Stimulated activated CD4-positive, alpha-beta T cell treated with anti-CD3 and anti-CD28 coated beads, Interleukin-4, amount 100 ng/mL, for 4 hours (primary cell): ENCODE results near the gene FRMD5.
"Not testable (repeated sequence)": the region's sequence is repeated elsewhere in the genome, so short reads cannot be mapped to it uniquely, and the experiment has no call there.

ENCODE experiments used
- DNase-seq, 2 experiments: peaks; one replicate each; pipeline ENCODE4 v3.0.0-alpha.2; 2020

Gene FRMD5

GRCh38 chr15:43881245-43881644 is 313.8 kb downstream of the FRMD5 start:
- DNase-seq: no peak

GRCh38 chr15:43880406-43881194 is 314.5 kb downstream of the FRMD5 start:
- no peak for DNase-seq

GRCh38 chr15:43879386-43880355 is 315.4 kb downstream of the FRMD5 start:
- DNase-seq: no peak

DNA sequence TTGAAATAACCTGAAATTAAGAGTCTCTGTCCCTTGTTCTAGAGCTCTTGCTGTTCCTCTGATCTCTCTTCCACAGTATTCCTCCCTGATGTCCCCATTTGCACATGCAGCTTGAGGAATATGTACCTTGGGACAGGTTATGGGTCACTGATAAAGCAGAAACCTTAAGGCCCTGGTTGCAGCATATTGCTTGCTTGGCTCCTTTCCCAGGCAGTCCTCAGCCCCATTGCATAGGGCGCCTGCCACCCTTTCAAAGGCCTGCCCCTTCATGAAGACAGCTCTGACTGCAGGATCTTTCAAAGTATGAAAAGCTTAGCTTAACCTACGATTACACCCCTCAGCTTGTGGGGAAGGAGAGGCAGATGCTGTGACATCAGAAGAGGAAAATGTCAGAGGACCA is 316.6 kb downstream of the FRMD5 start:
- DNase-seq: no peak

GRCh38 chr15:43877371-43877770 is 317.7 kb downstream of the FRMD5 start:
- DNase-seq: no peak

GRCh38 chr15:43876872-43877271 is 318.2 kb downstream of the FRMD5 start:
- no peak for DNase-seq

DNA sequence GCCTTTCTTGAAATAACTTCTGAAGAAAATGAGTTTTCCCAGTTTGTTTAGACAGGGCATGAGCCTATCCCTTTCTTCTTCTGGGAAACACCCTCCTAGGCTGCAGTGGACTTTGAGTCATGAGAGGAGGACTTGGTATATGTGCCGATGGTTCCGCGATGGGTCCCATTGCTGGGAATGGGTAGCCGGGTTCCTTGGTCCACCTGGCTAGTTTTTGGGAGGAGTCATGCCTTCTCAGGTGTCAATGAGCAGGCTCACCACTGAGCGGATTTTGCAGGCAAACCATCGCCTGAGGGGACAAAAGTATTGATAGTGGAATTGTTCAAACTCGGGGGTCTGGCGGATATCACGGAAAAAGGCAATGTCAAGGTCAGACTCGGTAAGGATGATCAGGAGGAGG is 321.4 kb downstream of the FRMD5 start:
- DNase-seq: no peak

DNA sequence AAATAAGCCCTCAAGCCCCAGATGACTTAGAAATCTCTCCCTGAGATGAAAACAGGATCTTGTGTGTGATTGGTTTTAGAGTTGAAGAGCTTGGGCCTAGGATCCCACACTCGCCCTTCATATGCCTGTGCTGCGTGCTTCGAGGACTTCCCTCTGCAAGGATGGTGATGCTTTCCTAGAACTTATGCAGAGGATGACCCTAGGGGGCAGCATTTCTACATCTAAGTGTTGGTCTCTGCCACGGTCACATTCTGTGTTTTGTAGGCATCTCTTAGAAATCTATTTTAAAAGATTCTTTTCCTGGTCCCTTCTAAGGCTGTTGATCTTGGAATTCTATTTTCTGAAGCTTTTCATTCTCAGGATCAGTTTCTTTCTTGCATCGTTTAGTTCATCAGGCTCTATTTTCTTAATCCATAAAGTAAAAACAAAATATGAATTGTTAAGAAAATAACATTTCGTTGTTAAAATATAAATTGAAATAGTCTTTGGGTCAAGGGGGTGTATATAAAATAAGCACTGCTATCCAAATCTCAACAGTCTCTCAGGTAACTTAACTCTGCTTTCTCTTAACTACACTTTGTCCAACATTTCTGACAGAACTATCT is 322.6 kb downstream of the FRMD5 start:
- DNase-seq: peak in 1 of 2 experiments; percentile 7

- DNase-seq: no peak
Observed at GRCh38 chr15:43871835-43872234, 323.2 kb downstream of the FRMD5 start.

GRCh38 chr15:43868406-43868805 is 326.7 kb downstream of the FRMD5 start:
- no peak for DNase-seq

DNA sequence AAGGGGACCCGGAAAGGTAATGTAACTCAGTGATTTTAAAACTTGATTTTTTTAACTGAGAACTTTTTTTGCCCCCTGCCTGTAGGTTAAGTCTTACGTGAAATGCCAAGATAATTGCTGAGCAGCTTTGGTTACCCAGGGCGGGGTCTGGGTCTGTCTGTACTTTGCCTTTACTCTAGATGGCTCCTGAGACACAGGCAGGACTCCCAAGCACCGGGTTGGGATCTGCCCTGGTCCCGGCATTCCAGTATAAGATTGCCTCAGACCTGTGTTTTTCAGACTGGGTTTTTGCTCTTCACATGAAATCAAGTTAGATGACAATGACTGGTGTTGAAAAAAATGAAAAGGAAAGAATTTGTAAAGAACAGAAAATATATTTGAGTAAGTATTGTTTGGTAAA is 328.0 kb downstream of the FRMD5 start:
- DNase-seq: no peak

- not testable (repeated sequence) for DNase-seq
Observed at GRCh38 chr15:43866636-43867035, 328.4 kb downstream of the FRMD5 start.

DNA sequence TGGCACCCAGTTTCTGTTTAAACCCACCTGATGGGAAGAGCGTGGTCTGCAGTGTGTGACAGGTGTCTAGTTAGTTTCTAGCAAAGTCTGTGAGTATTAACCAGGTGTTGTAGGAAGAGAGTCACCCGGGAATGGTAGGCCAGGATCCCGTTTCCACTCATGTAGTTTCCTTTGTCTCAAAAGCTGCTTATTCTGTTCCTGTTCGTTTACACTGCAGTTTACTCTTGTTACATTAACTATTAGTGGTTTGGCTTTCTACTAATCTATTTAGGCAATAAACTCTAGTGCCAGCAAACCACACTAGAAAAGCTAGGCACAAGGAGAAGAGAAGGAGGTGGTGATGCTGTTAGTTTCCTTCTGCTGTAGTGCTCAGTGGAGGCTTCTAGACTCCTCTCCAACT is 335.5 kb downstream of the FRMD5 start:
- DNase-seq: no peak

DNA sequence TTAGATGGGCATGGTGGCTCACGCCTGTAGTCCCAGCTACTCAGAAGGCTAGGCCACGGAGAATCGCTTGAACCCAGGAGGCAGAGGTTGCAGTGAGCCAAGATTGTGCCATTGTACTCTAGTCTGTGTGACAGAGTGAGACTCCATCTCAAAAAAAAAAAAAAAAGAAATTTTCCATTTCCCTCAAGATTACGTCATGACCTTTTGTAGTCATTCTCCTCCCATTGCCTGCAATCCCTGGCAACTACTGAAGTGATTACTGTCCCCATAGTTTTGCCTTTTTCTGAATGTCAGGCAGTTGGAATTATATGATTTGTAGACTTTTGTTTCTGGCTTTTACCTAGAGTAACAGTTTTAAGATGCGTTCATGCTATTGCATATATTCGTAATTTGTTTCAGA is 340.3 kb downstream of the FRMD5 start:
- no peak for DNase-seq

DNA sequence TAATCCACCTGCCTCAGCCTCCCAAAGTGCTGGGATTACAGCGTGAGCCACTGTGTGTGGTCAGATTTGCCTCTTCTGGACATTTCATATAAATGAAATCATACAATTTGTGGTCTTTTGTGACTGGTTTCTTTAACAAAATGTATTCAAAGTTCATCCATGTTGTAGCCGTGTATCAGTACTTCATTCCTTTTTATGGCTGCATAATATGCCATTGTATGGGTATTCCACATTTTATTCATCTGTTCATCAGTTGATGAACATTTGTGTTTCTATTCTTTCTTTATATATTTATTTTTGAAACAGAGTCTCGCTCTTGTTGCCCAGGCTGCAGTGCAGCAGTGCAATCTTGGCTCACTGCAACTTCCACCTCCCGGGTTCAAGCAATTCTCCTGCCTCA is 342.5 kb downstream of the FRMD5 start:
- no peak for DNase-seq

DNA sequence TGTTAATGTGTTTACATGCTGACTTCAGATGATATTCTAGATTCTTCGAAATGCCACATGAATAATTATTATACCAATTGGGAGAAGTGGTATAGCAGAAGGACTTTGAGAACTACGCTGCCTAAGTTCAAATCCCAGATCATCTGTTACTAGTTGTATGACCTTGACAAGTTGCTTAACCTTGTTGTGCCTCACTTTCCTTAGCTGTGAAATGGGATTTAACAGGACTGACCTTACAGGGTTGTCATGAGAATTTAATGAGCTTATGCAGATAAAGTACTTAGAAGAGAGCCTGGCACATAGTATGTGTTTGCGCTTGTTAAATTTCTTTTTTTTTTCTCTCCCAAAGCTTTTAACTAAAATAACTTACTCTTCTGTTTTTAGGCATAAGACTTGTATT is 343.8 kb downstream of the FRMD5 start:
- DNase-seq: no peak

- DNase-seq: no peak
Observed at GRCh38 chr15:43845421-43845820, 349.6 kb downstream of the FRMD5 start.

GRCh38 chr15:43832485-43832884 is 362.6 kb downstream of the FRMD5 start:
- not testable (repeated sequence) for DNase-seq

GRCh38 chr15:43831519-43832052 is 363.5 kb downstream of the FRMD5 start:
- not testable (repeated sequence) for DNase-seq

GRCh38 chr15:43830691-43831275 is 364.3 kb downstream of the FRMD5 start:
- DNase-seq: not testable (repeated sequence)

DNA sequence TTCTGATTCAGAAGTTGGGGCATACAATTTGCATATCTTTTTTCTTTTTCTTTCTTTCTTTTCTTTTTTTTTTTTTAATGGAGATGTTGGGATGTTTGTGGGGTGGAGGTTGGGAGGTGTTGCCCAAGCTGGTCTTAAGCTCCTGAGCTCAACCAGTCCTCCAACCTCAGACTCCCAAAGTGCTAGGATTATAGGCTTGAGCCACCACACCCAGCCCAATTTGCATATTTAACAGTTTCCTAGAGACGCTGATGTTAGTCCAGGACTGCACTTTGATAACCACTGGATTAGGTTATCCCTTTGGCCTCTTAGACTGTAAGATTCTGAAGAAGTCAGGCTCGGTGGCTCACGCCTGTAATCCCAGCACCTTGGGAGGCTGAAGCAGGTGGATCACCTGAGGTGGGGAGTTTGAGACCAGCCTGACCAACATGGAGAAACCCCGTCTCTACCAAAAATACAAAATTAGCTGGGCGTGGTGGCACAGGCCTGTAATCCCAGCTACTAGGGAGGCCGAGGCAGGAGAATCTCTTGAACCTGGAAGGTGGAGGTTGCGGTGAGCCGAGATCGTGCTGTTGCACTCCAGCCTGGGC is 365.0 kb downstream of the FRMD5 start:
- DNase-seq: not testable (repeated sequence)

- DNase-seq: no peak
Observed at GRCh38 chr15:43828061-43828657, 366.9 kb downstream of the FRMD5 start.
